ENCODE measurements around the gene CDHR2.

DNA sequence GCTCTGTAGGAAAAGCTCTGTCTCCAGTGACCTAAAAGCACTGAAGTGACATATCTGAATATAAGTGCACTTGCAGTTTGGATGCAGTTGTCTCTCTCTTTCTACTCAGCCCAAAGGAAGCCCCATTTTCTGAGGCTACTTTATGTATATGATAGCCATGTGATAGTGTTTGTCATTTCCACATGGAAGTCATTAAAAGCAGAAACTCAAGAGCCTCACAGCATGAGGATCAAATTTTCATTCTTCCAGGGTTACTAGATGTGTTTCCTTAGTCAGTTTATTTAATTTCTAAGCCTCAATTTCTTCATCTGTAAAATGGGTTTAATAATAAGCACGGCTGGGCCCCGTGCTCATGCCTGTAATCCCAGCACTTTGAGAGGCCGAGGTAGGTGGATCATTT lies 48.6 kb upstream of the CDHR2 start:
- no peak for TF ChIP-seq SUZ12 (IDR thresholded peaks at IDR 0.05; ENCODE audit: extremely low read depth, insufficient read depth, insufficient read length)
- no peak for TF ChIP-seq ZNF274 (IDR thresholded peaks at IDR 0.05; ENCODE audit: low read depth, low read length)
- no peak for TF ChIP-seq YY1 (IDR thresholded peaks at IDR 0.05; ENCODE audit: insufficient read depth, insufficient read length)

All from NT2/D1 (cell line).